Activated CD4-positive, alpha-beta T cell treated with anti-CD3 and anti-CD28 coated beads, Interleukin-2, amount 10 ng/mL, durations not matched to agents 7 days and 5 days (primary cell): Measurements from ENCODE around the gene CHN2. TPM values are rescaled to one million over a fixed set of nuclear protein-coding genes. Genes with fewer than 3 reads are reported as not detected.

Experiments
- CTCF ChIA-PET: fragments of 350-600 bp; sonication (Branson Sonifier 250); formaldehyde crosslinking; loops from one replicate; lab custom pipeline; 2021; ENCODE audit warnings: antibody characterized with exemption; lab: Charles Lee
- POLR2A ChIA-PET: fragments of 350-600 bp; sonication (Branson Sonifier 250); formaldehyde crosslinking; loops from one replicate; lab custom pipeline; 2021; ENCODE audit warnings: antibody characterized with exemption; lab: Charles Lee
- DNase-seq: peaks from one replicate; pipeline ENCODE4 v3.0.0-alpha.2; 2020
- H3K27ac Mint-ChIP-seq: one replicate; pipeline ENCODE4 v1.8.0; 2021; ENCODE audit warnings: mild to moderate bottlenecking, moderate library complexity, mixed read lengths
- H3K27me3 Mint-ChIP-seq: one replicate; pipeline ENCODE4 v1.8.0; 2021; ENCODE audit warnings: mixed read lengths
- H3K36me3 Mint-ChIP-seq: one replicate; pipeline ENCODE4 v1.8.0; 2021; ENCODE audit warnings: low read depth, mixed read lengths
- H3K4me1 Mint-ChIP-seq: one replicate; pipeline ENCODE4 v1.8.0; 2021; ENCODE audit warnings: mixed read lengths
- H3K4me3 Mint-ChIP-seq: one replicate; pipeline ENCODE4 v1.8.0; 2021; ENCODE audit warnings: mild to moderate bottlenecking, moderate library complexity, mixed read lengths
- H3K9me3 Mint-ChIP-seq: one replicate; pipeline ENCODE4 v1.8.0; 2021; ENCODE audit warnings: mixed read lengths
- total RNA-seq, 2 experiments: library from RNA; stranded (reverse); gene quantifications; one replicate each; pipeline ENCODE4 v1.2.3, GENCODE V29; 2021

The CHN2 gene
- total RNA-seq, 2 experiments from 2014 or later, result 2.4 to 3.6 TPM

DNA sequence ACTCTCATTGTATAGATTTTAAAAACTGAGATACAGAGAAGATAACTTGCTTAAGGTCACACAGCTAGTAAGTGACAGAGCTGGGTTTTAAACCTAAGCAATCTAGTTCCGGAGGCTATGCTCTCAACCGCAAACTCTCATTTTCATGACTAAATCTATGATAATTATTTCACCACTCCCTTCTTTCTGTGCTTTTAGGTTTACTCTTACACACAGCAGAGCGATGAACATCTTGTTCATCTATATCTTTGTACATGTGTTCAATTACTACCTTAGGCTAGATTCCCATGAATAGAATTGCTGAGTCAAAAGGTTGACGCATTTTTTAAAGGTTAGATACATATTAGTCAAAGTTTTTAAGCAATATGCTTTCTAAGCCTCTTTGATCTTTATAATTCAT is 154.8 kb downstream of the CHN2 start:
- DNase-seq, result no peak
- H3K27me3 Mint-ChIP-seq, result peaks cover 5% of the 10 kb centered on the region
- no peak overlapping the region for H3K4me3 Mint-ChIP-seq
- no peaks in the 10 kb centered on the region for H3K36me3 Mint-ChIP-seq
- CTCF ChIA-PET, result no interaction called here
- no peak overlapping the region for H3K27ac Mint-ChIP-seq
- no peaks in the 10 kb centered on the region for H3K4me1 Mint-ChIP-seq
- POLR2A ChIA-PET, result no interaction called here
- no peaks in the 10 kb centered on the region for H3K9me3 Mint-ChIP-seq

- Mint-ChIP-seq H3K36me3 (no peaks in the 10 kb centered on the region), H3K27me3 (peaks cover 5% of the 10 kb centered on the region), H3K27ac (no peak overlapping the region), H3K9me3 (no peaks in the 10 kb centered on the region), H3K4me1 (no peaks in the 10 kb centered on the region), H3K4me3 (no peak overlapping the region)
- POLR2A ChIA-PET, result interaction anchor here (0.6 kb wide), 1 partner anchor 9 kb away, joined by 4 read pairs; no protein-coding TSS in a partner anchor
- CTCF ChIA-PET, result no interaction called here
- DNase-seq, result no peak
Observed at GRCh38 chr7:29350351-29350750, 155.8 kb downstream of the CHN2 start.

DNA sequence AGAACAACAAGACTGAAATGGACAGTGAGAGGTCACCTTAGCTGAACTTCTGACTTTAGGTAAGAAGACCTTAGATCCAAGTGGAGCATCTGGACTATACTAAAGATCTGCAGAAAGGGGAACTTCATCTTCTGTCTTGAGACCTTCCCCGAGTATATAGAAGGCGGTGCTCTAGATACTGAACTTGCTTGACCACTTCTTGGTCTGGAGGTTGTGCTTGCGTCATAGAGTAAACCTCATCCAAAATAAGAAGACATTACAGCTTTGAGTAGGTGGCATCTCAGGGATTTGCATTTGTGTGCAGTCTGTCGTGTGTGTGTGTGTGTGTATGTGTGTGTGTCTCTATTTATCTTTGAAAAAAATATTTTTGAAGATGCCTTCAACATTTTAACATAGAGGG is 157.5 kb downstream of the CHN2 start:
- ChIA-PET CTCF (interaction anchor here (0.8 to 1.2 kb wide), 2 partner anchors 9 to 12 kb away, joined by 3 read pairs; no protein-coding TSS in a partner anchor), POLR2A (no interaction called here)
- no peaks in the 10 kb centered on the region for H3K9me3 Mint-ChIP-seq
- peaks cover 5% of the 10 kb centered on the region for H3K27me3 Mint-ChIP-seq
- H3K4me3 Mint-ChIP-seq, result no peak overlapping the region
- H3K27ac Mint-ChIP-seq, result no peak overlapping the region
- DNase-seq, result no peak
- no peaks in the 10 kb centered on the region for H3K4me1 Mint-ChIP-seq
- no peaks in the 10 kb centered on the region for H3K36me3 Mint-ChIP-seq

DNA sequence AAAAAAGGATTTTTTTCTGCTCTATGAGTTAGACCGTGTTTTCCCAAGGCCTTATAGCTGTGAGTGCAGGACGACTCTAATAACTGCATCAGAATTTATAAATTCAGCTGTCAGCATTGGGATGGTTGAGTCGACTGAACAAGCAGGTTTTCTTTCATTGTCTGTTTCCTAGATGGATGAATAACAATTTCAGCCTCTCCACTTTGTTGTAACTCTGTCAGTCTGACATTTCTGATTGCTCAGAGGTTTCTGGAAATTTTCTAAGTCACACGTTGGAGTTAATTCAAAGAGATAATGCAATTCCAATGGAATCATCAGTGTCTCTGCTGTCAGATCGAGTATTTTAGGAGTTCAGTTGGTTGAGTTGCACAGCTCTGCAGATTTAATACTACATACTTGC is 159.2 kb downstream of the CHN2 start:
- DNase-seq, result no peak
- H3K27me3 Mint-ChIP-seq, result peaks cover 2% of the 10 kb centered on the region
- H3K4me1 Mint-ChIP-seq, result no peaks in the 10 kb centered on the region
- H3K36me3 Mint-ChIP-seq, result no peaks in the 10 kb centered on the region
- no peaks in the 10 kb centered on the region for H3K9me3 Mint-ChIP-seq
- no peak overlapping the region for H3K4me3 Mint-ChIP-seq
- H3K27ac Mint-ChIP-seq, result no peak overlapping the region
- ChIA-PET CTCF (interaction anchor here (0.7 kb wide), 1 partner anchor 1393 kb away, joined by 3 read pairs; no protein-coding TSS in a partner anchor), POLR2A (no interaction called here)

DNA sequence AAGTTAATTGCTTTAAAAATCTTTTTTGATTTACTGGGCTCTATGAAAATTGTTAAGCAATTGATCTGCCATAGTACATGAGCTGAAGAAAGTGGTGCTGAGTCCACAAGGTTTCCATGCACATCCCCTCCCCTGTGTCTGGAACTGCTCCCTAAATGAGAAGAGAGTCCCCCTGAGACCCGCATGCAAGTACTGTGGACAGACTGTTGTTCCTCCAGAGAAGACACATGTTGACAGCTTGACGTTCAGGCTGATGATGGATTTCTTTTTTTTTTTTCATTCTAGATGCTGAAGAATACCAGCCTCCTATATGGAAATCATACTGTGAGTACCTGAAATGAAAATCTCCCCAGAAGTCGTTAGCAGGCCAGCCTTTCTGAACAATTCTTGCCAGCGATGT is 159.8 kb downstream of the CHN2 start:
- no peaks in the 10 kb centered on the region for H3K27me3 Mint-ChIP-seq
- DNase-seq, result no peak
- no peaks in the 10 kb centered on the region for H3K9me3 Mint-ChIP-seq
- no peaks in the 10 kb centered on the region for H3K36me3 Mint-ChIP-seq
- no peak overlapping the region for H3K4me3 Mint-ChIP-seq
- CTCF ChIA-PET, result interaction anchor here (0.7 kb wide), 1 partner anchor 1393 kb away, joined by 3 read pairs; no protein-coding TSS in a partner anchor
- POLR2A ChIA-PET, result no interaction called here
- H3K4me1 Mint-ChIP-seq, result no peaks in the 10 kb centered on the region
- H3K27ac Mint-ChIP-seq, result no peak overlapping the region

- Mint-ChIP-seq H3K4me1 (no peaks in the 10 kb centered on the region), H3K4me3 (no peak overlapping the region), H3K9me3 (no peaks in the 10 kb centered on the region), H3K27ac (no peak overlapping the region), H3K27me3 (no peaks in the 10 kb centered on the region), H3K36me3 (no peaks in the 10 kb centered on the region)
- ChIA-PET POLR2A (no interaction called here), CTCF (no interaction called here)
- DNase-seq, result no peak
Observed at GRCh38 chr7:29355388-29355787, 160.8 kb downstream of the CHN2 start.

DNA sequence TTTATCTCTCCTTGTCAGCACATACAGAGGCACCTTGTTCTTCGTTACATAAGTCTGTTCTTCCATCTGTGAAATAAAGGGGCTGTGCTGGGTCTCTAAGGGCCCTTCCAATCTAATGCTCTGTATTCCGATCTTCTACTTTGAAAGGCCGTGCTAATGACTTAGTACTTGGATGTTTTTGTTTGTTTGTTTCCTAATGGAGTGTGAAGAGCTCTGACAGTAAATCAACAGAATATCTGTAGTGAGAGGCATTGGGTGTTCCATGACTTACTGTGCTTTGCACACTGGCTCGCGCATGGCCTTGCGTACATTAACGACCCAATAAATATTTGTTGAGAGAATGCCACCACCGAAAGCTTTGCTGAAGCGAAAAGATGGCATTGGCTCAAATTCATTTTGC is 162.1 kb downstream of the CHN2 start:
- POLR2A ChIA-PET, result interaction anchor here (0.6 kb wide), 1 partner anchor 229 kb away, joined by 6 read pairs; no protein-coding TSS in a partner anchor
- no peak overlapping the region for H3K27ac Mint-ChIP-seq
- H3K4me1 Mint-ChIP-seq, result no peaks in the 10 kb centered on the region
- H3K27me3 Mint-ChIP-seq, result no peaks in the 10 kb centered on the region
- CTCF ChIA-PET, result no interaction called here
- H3K36me3 Mint-ChIP-seq, result no peaks in the 10 kb centered on the region
- no peak overlapping the region for H3K4me3 Mint-ChIP-seq
- H3K9me3 Mint-ChIP-seq, result no peaks in the 10 kb centered on the region
- DNase-seq, result no peak

GRCh38 chr7:29359482-29360093 is 165.0 kb downstream of the CHN2 start:
- H3K27ac Mint-ChIP-seq, result no peak overlapping the region
- H3K4me3 Mint-ChIP-seq, result no peak overlapping the region
- H3K27me3 Mint-ChIP-seq, result peaks cover 5% of the 10 kb centered on the region
- ChIA-PET POLR2A (interaction anchor here (0.6 kb wide), 1 partner anchor 9 kb away, joined by 4 read pairs; no protein-coding TSS in a partner anchor), CTCF (no interaction called here)
- H3K4me1 Mint-ChIP-seq, result no peaks in the 10 kb centered on the region
- H3K9me3 Mint-ChIP-seq, result no peaks in the 10 kb centered on the region
- H3K36me3 Mint-ChIP-seq, result no peaks in the 10 kb centered on the region
- no peak for DNase-seq

DNA sequence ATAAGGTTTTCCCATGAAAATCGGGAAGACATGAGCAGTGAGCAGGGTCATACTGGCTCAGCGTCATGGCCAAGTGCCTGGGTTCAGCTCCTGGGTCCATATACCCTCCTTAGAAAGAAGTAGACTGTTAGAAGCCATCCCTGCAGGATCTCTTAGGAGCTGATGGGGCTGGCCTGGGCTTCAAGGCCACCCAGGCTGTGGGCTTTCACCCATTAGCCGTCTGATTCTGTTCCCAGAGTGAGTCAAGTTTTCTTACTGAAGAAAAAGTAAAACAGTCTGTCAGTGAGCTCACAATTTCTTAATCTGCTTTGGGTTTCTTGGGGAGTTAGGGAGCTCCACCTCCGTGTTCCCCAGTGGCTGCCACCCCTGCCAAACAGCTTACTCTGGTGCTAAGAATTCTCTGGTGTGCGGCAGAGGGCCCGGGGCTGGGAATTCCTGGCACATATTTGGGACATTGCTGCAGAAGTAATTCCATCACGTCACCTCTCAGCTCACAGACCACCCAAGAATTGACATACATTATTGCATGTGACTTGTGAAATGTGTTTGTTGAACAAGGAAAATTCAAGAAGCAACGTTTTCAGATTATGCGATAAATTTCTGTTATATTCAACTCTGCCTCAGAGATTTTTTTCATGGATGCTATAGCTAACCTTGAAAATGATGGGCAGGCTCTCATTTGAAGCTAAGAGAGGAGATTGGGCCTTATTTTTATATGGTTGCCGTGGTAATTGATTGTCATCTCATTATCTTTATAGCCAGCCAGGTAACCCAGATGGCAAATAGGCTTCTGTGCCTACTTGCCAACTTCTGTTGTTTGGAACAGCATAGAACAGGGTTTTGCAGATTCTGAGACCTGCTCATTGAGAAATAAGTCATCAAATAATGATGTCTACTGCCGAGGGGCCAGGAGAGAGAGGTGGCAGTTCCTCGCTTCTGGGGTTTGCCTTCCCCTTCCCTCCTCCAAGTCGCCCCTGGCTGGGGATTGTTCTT is 166.4 kb downstream of the CHN2 start:
- Mint-ChIP-seq H3K36me3 (no peaks in the 10 kb centered on the region), H3K9me3 (no peaks in the 10 kb centered on the region), H3K27ac (no peak overlapping the region), H3K4me1 (no peaks in the 10 kb centered on the region), H3K4me3 (no peak overlapping the region), H3K27me3 (peaks cover 5% of the 10 kb centered on the region)
- DNase-seq, result no peak
- ChIA-PET POLR2A (no interaction called here), CTCF (no interaction called here)

- ChIA-PET CTCF (no interaction called here), POLR2A (no interaction called here)
- no peak for DNase-seq
- Mint-ChIP-seq H3K36me3 (no peaks in the 10 kb centered on the region), H3K4me3 (no peak overlapping the region), H3K27me3 (peaks cover 5% of the 10 kb centered on the region), H3K4me1 (no peaks in the 10 kb centered on the region), H3K27ac (no peak overlapping the region), H3K9me3 (no peaks in the 10 kb centered on the region)
Observed at GRCh38 chr7:29362380-29362779, 167.8 kb downstream of the CHN2 start.

GRCh38 chr7:29363636-29364425 is 169.3 kb downstream of the CHN2 start:
- Mint-ChIP-seq H3K4me3 (no peak overlapping the region), H3K27me3 (peaks cover 5% of the 10 kb centered on the region), H3K27ac (no peak overlapping the region), H3K4me1 (no peaks in the 10 kb centered on the region), H3K36me3 (no peaks in the 10 kb centered on the region), H3K9me3 (no peaks in the 10 kb centered on the region)
- CTCF ChIA-PET, result interaction anchor here (1.2 kb wide), 1 partner anchor 12 kb away, joined by 3 read pairs; no protein-coding TSS in a partner anchor
- POLR2A ChIA-PET, result no interaction called here
- no peak for DNase-seq

GRCh38 chr7:29364661-29365060 is 170.1 kb downstream of the CHN2 start:
- DNase-seq, result no peak
- POLR2A ChIA-PET, result no interaction called here
- Mint-ChIP-seq H3K4me1 (no peaks in the 10 kb centered on the region), H3K27me3 (peaks cover 5% of the 10 kb centered on the region), H3K36me3 (no peaks in the 10 kb centered on the region), H3K9me3 (no peaks in the 10 kb centered on the region), H3K27ac (no peak overlapping the region), H3K4me3 (no peak overlapping the region)
- CTCF ChIA-PET, result interaction anchor here (1.2 kb wide), 1 partner anchor 13 kb away, joined by 3 read pairs; no protein-coding TSS in a partner anchor
